H4 (cell line): ENCODE data around the gene VAV3. TPM values are rescaled to one million over a fixed set of nuclear protein-coding genes. Genes with fewer than 3 reads are reported as not detected.
A peak's percentile ranks its signal among the peaks of the same experiment; 100 is the strongest.

Experiments
- DNase-seq: peaks from one replicate; pipeline ENCODE4 v3.0.0-alpha.2; 2015; ENCODE audit warnings: low spot score
- total RNA-seq: library from RNA; depleted of rRNA; stranded (reverse); fragments of >200 nt; shearing (Covaris generic); gene quantifications from 2 replicates; pipeline ENCODE4 v1.2.3, GENCODE V29; 2014

The VAV3 gene
- total RNA-seq, 1 experiment from 2014 or later = 40.5 TPM

DNA sequence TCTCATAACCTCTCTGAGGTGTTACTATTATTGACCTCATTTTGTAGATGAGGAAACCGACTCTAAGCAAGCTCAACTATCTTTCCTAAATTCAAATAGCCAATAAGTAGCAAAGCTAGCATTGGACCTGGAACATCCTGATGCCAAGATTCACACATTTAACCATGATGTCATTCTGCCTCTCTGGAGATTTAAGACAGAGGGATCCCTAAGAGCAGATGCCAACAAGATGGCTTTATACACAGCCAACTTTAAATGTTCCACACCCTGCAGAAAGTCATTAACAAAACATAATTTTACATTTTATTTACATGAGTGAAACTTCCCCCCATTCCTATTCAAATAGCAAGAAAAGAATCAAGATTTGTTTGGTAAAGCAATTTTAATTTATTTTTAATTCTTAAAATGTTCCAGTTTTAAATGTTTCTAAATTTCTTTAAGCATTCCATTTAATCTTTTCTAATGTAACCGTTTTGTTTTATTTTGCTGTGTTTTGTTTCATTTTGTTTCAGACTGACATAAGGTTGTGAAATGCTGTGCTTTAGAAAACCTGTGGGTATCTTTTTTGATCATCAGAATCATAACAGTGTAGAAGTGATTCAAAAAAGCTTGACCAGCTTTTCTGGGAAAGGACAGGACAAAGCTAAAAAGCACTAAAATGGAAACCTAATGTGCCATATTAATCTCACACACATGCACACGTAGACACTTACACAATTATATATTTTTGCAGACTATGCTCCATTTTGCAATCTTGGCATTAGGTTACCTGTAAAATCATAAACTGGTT lies 7.6 kb upstream of the VAV3 start:
- DNase-seq = no peak

DNA sequence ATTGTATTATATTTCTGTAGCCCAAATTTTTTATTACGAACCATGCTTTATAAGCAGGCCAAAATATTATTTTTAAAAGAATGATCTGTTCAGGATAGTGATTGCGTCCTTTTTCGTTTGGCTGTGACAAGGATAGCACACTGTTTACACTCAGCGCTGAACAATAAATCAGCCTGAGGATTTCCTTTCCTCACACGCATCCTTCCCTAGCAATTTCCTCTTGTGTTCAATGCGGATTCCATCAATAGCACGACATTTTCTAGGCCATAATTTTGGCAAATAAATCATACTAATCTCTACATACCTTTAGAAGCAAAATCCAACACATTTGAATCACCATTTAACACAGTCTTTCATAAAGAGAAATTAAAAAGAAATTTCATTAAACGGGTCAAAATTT lies 1.6 kb upstream of the VAV3 start:
- no peak for DNase-seq

DNA sequence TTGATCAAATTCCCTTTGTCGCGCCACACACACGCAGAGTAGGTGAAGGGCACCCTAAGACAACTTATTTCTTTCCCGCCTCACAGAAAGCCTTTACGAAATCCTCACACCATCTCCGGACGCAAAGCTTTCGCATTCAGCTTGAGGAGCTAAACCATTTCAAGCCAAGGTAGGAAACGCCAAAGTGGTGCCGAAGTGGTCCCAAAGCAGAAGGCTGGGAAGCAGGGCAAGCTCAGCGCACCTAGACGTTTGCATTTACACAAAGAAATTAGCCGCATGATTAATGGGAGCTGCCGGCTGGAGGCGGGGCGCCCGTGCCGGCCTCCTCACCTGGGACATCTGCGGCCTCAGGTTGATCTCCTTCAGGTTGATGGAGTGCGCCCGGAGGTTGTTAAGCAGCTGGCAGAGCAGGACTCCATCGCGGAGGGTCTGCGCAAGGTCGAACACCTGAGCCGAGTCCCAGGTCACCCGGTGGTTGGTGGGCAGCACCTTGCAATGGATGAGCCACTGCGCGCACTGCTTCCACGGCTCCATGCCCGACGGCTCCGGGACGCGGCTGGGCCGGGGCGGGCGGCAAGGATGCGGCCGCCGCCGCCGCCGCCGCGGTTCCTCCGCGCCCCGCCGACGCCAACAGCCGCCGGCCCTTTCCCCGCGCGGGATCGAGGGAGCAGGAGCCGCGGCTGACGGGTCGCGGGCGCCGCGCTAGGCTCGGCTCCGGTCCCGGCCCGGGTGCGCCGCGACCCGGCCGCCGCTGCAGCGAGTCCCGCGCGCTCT lies 457 bp downstream of the VAV3 start:
- no peak for DNase-seq

DNA sequence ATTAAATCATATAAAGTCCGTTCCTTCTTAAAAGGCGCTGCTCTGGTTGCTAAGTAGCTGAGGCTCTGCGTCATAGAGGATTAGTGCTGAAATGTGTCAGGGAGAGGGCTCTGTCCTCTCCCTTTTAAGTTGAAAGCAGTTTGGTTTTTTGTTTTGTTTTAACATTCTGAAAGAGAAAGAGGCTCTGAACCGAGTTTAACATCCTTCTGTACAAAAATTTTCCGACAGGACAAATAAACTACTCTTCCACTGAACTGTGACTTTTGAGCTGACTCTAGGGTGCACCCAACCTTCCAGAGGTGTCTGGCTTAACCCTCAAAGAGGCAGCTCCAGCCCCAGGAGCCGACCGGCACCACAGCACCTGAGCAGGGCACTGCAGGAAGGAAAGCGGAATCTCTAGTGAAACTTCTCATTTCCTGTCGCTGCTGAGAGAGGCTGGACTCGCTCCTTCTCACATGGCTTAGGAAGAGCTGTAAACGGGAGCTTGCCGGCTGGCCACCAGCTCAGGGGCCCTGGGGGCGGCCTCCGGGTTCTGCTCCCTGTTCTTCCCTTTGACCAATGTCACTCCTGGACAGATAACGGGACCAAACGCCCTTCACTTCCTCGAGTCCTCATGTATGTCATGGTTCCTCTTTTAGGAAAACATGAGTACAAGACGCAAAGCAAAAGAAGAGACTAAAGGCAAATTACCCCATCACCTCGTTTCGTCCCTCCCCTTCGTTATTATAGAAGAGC lies 1.2 kb downstream of the VAV3 start:
- no peak for DNase-seq

DNA sequence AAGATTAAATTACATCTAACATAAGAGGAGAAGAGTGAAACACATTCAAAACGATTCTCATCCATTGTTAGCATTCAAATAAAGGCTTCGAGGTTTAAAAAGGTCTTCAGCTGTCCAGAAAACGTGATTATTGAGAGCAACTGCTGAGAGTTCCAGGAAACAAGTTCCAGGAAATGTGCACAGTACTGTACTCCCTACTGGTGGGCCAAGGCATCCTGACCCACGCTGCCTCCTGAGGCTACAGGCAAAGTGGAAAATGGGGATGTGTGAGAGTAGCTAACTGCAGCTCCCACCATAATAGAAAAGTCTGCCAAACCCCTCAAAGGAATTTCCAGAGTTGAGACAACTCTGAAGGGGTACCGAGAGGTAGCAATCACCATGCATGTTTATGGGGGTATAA lies 2.0 kb downstream of the VAV3 start:
- no peak for DNase-seq

DNA sequence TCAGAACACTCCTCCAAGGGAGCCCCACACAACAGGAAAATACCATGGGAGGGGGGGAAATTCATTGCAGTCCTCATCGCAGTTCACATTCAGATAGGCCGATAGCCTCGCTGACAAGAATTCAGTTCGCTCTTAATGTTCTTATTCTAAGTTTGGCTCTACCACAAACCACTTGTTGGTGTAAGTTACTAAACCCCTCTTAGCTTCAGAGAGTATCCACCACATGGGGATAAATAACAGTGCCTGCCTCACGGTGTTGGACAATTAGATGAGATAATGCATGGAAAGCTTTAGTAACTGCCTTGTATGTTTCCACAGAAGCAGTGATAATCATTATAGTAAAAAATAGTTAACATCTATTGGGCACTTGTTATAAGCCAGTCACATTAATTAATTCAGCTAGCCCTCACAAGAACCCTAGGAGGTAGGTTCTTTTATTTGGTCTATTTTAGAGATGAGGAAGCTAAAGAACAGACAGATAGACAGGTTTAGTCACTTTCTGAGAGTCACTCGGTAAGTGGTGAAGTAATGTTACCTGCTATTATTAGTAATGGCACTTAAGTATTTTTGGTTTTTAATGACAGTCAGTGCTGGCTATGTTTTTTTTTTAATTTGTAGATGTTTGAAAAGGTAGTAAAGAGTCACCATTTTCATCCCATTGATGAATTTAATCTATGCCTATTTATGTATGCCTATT lies 10.1 kb downstream of the VAV3 start:
- no peak for DNase-seq

DNA sequence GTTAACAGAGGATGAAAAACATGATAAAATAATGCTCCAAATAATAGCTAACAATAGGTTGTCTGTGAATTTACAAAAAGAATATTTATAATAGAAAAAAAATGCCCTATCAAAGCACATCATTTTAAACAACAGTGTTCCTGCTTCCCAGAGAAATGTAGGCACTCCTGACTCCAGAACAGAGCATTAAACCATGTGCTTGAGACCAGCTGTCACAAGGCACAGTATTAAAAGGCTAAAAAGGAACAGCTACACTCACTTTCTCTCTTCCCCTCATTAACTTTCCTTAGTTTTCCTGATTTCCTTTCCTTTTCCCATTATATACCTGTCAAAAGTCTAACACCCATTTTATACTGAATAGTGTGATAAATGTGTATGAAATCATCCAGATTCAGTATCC lies 10.9 kb downstream of the VAV3 start:
- no peak for DNase-seq

DNA sequence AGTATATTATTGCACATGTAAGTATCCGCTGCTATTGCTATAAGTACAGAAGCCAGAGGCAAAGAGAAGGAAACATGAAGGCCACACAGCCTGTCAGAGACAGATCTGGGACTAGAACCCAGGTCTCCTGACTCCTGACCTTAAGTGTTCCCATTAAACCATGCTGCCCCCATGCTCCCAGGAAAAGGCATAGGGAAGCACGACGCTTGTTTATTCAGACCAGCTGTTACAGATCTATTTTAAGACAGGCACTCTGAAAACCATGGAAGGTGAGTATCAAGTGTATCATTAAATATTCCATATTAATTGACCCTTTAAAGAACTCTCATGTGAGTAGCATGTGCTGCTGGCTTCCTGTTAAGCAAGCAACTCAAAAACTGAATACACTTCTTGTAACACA lies 11.4 kb downstream of the VAV3 start:
- no peak for DNase-seq

DNA sequence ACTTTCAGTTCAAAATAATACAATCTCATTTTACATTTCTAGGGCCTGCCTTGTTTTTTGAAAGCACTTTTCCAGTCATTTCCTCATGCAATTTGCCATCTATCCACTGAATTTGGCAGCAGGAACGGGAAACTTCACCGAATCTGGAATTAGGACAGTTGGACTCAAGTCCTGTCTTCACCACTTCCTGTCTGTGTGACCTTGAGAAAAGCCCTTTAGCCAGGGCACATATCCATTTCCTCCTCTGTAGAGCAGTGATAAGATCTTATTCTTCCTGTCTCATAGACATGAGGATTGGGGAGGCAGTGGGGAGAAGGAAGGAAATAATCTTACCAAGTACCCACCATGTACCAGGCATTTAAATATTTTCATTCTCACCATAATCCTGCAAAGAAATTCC lies 12.0 kb downstream of the VAV3 start:
- DNase-seq = no peak

DNA sequence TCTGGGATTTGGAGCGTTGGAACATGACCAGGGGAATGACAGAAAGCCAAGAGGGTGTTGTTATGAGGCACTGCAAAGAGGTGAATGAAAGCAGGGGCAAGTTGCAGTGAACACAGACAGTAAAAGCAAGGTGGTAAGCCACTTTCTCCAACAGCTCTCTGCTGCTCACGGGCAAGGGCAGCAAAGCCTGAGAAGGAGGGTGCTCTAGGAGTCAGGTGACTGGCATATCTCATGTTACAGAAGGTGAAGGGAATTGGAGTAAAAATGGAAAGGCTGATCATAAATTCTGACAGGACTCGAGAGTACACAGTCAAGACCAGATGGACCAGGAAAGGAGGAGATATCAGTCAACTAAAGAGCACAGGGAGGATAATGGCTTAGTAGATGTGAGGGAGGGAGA lies 14.5 kb downstream of the VAV3 start:
- no peak for DNase-seq

DNA sequence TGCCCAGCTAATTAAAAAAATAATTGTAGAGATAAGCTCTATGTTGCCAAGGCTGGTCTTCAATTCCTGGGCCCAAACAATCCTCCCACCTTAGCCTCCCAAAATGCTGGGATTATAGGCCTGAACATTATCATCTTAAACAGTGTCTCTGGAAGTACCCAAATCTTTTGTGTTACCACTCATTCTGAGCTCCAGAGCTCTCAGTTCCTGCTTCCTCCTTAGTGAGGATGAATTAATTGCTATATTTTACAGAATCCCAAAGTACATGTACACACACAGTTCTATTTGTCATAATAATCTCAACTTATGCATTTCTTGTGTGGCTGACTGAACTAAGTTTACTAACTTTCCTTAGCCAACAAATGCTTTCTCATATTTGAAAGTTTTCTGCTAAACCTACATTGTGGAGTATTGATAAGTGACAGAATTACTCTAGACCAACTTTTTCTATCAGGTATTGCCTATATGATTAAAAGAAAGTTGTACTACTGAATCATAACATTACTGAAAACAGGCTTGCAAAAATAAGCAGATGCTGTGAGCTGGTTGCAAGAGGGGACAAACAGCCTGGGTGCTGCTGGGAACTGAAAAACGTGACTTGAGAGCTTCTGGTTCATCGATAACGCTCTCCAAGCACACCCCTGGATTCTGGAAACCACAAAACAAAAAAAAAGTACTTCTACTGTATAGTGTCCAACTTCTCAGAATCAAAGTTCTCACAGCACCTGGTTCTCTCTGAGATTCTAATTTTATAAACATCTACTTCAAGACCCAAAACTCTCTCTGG lies 15.3 kb downstream of the VAV3 start:
- DNase-seq = no peak

DNA sequence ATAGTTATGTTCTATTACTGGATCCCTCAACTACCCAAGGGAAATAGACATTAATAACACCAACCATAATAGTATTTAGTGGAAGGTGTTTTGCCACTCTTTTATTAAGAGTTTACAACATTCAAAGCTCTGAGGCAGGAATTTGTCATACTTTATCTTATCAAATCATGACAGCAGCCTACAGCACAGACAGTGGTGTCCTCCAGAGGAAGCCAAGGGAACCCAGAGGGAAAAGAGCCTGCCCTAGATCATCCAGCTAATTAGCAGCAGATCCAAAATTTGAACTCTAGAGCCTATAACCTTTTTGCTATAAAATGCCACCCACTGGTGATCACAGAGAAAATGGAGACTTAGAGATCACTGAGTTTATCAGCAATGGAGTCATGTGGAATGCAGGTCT lies 18.2 kb downstream of the VAV3 start:
- DNase-seq = no peak

DNA sequence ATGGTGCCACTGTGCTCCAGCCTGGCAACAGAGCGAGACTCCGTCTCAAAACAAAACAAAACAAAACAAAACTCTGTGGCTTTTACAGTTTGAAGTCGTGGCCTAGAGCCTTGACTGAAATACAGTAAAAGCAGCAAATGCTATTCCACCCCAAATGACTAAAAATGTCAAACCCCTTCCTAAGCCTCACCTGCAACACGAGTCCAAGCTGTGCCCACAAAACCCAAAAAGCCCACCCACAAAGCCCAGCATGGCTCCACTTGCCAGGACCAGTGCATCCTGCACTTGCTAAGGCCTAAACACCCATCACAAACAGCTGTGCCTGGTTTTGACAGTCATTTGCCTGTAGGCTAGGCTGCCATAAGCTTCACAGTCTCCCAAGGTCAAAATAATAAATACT lies 21.3 kb downstream of the VAV3 start:
- DNase-seq = no peak

DNA sequence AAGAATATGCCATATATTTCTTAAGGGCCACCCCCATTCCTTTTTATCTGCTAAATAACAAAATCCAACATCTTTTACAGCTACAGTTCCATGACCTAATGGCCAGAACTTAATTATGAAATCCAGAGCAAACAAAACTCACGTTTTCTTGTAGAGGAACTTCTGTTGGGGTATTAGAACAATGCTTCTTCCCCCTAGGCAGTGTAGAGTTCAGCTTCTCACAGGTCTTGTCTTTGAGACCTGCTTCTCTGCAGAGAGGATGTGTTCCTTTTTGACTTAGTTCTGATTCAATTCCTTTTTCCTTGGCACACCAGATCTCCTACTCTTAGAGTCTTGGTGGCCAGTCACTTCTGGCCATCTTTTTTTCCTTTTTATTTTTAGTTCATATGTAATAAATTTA lies 22.2 kb downstream of the VAV3 start:
- DNase-seq = no peak

DNA sequence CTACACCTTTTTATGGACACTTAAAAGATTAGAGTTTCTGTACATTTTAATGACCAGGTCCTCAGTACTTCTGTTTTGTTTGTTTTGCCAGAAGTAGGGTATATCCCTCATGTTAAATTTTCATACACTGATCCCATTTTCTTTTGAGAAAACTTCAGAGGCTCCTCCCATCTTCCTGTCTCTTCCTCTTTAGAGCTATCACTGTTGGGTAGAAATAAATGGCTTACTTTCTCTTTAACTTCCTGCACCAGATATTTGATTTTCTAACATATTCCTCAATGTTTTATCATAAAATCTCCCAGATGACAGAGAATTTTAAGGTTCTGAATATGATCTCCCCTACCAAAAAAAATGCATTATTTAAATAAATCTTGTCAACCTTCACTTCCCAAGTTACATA lies 23.4 kb downstream of the VAV3 start:
- no peak for DNase-seq

DNA sequence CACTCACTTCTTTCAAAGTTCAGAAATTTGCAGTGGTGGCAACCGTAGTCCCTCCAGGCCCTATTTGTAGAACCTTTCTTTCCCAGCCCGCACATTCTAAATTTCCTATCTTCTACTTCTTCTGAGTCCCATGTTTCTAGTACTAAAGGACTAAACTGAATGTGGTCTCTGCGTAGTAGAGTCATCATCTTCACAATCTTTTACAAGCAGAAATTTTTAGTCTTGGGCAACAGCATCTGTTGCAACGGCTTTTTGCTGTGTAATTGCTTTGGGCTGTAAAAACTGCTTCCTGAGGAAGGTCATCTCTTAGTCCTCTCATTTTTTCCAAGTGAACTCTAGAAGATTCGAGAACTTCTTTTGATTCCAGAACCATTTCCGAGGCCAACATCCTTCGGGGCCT lies 23.9 kb downstream of the VAV3 start:
- no peak for DNase-seq

DNA sequence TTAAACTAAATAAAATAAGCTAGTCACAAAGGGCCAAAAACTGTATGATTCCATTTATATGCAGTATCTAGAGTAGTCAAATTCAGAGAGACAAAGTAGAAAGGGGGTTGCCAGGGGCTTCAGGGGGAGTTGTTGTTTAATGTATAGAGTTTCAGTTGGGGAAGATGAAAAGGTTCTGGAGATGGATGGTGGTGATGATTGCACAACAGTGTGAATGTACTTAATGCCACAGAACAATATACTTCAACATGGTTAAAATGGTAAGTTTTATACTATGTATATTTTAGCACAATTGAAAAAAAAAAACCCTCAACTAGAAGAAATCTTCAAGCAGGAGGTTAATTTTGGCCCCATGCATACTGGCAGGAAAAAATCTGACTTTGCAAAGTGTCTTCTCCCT lies 24.3 kb downstream of the VAV3 start:
- no peak for DNase-seq

DNA sequence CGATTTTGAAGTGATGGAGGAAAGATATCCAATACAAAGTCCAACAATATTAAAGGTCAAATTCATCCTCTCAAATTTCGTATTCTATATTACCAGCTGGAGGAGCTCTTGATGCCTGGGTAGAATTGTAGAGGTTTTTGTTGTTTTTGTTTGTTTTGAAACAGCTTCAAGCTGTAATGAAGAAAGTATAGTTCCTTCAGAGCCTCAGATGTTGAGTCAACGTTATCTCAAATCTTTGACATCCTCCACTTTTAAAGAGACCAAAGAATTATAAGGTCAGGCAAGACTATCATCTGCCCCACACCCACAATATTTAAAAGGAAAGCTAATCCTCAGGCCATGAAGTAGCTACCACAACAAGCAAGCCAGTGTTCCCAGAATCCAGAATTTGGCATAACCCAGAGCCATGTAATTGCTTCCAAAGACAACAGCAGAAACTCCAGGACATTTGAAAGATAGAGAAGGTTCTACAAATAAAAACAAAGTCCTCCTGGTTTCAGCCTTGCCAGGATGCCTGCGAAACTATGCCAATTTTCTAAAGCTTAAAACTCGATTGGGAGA lies 24.9 kb downstream of the VAV3 start:
- no peak for DNase-seq

DNA sequence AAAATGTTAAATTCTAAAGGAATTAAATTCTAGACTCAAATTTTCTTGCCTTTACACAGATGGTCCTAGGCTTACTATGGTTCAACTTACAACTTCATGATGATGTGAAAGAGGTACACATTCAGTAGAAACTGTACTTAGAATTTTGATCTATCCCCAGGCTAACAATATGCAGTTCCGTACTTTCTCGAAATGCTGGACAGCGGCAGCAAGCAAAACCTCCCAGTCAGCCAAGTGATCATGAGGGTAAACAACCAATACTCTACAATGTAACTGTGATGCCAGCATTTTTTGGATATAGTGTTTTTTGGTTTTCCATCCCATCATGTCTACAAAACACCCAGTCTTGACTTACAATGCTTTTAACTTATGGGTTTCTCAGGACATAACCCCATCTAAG lies 25.7 kb downstream of the VAV3 start:
- no peak for DNase-seq

DNA sequence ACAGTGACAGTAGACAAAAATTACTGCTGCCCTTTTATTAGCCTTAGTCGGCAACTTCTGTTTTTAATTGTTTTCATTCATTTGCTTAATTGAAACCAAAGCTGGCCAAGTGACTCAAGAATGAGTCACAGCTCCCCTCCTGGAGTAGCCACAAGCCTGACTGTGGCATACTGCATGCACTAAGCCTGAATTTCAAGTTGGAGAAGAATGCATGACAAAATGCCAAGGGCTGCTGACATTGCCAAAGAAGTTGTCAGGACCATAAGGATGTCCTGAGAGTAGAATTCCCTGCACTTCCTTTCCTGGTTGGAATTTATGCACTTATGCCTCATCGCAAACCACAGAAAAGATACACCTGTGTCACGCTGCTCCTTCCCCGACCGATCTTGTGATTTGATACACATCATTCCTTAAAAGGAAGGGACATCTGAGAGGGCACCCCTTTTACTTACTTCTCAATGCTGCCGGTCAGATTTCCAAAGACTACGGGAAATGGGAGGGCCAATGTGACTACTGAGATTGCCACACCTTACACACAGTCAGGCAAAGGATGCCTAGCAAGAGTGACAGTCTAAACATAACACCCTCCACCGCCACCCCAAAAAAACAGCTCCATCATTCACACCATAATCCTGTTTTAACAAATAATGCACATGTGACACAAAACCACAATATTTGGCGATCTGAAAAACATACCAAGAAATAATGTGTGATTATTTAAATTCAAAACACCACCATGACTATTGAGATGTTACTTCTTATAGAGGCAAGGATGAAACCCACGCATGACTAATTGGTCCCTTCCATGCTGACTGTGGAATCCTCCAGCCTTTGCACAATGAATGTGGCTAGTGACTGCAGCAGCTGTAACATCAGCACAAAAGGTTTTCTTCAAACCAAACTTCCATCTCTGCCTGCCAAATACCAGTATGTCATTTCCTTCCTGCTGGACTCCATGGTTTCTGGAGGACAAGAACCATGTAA lies 28.2 kb downstream of the VAV3 start:
- DNase-seq = peak; percentile 94
